OCI-LY7 (cell line): ENCODE results near the gene CLCF1. TPM values are rescaled to one million over a fixed set of nuclear protein-coding genes. Genes with fewer than 3 reads are reported as not detected.
A peak's percentile ranks its signal among the peaks of the same experiment; 100 is the strongest.

Source experiments
- Bru-seq: library from RNA; stranded (reverse); fragments of 400-500 nt; gene quantifications from one replicate; lab custom pipeline; 2021; lab: Mats Ljungman, UMichigan
- BruChase-seq, 2 experiments: library from RNA; stranded (reverse); fragments of 400-500 nt; gene quantifications; one replicate each; lab custom pipeline; 2021; lab: Mats Ljungman, UMichigan
- BruUV-seq: library from RNA; stranded (reverse); fragments of 400-500 nt; replicated peaks from 2 replicates; lab custom pipeline; 2021; lab: Mats Ljungman, UMichigan
- CTCF ChIA-PET: fragments of 300-600 bp; sonication (Branson Sonifier 250); formaldehyde crosslinking; loops from one replicate; lab custom pipeline; 2022; ENCODE audit warnings: antibody characterized with exemption; ENCODE audit not compliant: unreplicated experiment; lab: Charles Lee
- POLR2A ChIA-PET: fragments of 300-600 bp; sonication (Branson Sonifier 250); formaldehyde crosslinking; loops from one replicate; lab custom pipeline; 2022; ENCODE audit warnings: antibody characterized with exemption; lab: Charles Lee
- DNase-seq: peaks from one replicate; pipeline ENCODE4 v3.0.0-alpha.2; 2015; ENCODE audit warnings: low spot score
- H2AFZ ChIP-seq: fragments of 200-600 bp; sonication (generic), shearing (Covaris generic); 2 replicates; pipeline ENCODE4 v1.6.1; 2014; ENCODE audit warnings: mild to moderate bottlenecking, antibody characterized with exemption, low read length, moderate library complexity
- H3K27ac ChIP-seq: fragments of 200-600 bp; sonication (generic); 2 replicates; pipeline ENCODE4 v1.5.1; 2014; ENCODE audit warnings: mixed run types, low read depth, mild to moderate bottlenecking, moderate library complexity, low read length, inconsistent platforms; ENCODE audit not compliant: poor library complexity, severe bottlenecking
- H3K36me3 ChIP-seq: fragments of 200-600 bp; sonication (generic); 2 replicates; pipeline ENCODE4 v1.6.1; 2014; ENCODE audit warnings: mild to moderate bottlenecking, antibody characterized with exemption, low read length, moderate library complexity, mixed read lengths; ENCODE audit not compliant: insufficient read depth
- H3K4me1 ChIP-seq: fragments of 200-600 bp; sonication (generic); 2 replicates; pipeline ENCODE4 v1.5.1; 2014; ENCODE audit warnings: mild to moderate bottlenecking, low read length; ENCODE audit not compliant: insufficient read depth, poor library complexity, severe bottlenecking
- H3K4me2 ChIP-seq: fragments of 200-600 bp; sonication (generic); 2 replicates; pipeline ENCODE4 v1.6.1; 2014; ENCODE audit warnings: mild to moderate bottlenecking, low read length
- H3K4me3 ChIP-seq: fragments of 200-600 bp; sonication (generic); 2 replicates; pipeline ENCODE4 v1.5.1; 2014; ENCODE audit warnings: mild to moderate bottlenecking, low read depth, low read length; ENCODE audit not compliant: poor library complexity, severe bottlenecking
- H3K79me2 ChIP-seq: fragments of 200-600 bp; sonication (generic); 2 replicates; pipeline ENCODE4 v1.6.1; 2016; ENCODE audit warnings: low read depth, mild to moderate bottlenecking, low read length, moderate library complexity, mixed read lengths; ENCODE audit not compliant: insufficient read depth
- H3K9me2 ChIP-seq: fragments of 200-600 bp; sonication (generic); 2 replicates; pipeline ENCODE4 v1.6.1; 2016; ENCODE audit warnings: mild to moderate bottlenecking, low read length, mixed read lengths; ENCODE audit not compliant: insufficient read depth
- H3K9me3 ChIP-seq: fragments of 200-600 bp; sonication (generic); 2 replicates; pipeline ENCODE4 v1.6.1; 2014; ENCODE audit warnings: mild to moderate bottlenecking, mixed run types, low read length, mixed read lengths
- H4K20me1 ChIP-seq: fragments of 200-600 bp; sonication (generic); 2 replicates; pipeline ENCODE4 v1.6.1; 2014; ENCODE audit warnings: mild to moderate bottlenecking, antibody characterized with exemption, low read length, moderate library complexity, mixed read lengths; ENCODE audit not compliant: insufficient read depth
- CTCF ChIP-seq: fragments of 200-600 bp; sonication (generic); conservative IDR thresholded peaks from 2 replicates; pipeline ENCODE4 v1.5.1; 2014; ENCODE audit warnings: mild to moderate bottlenecking, antibody characterized with exemption, low read length, moderate library complexity, mixed read lengths
- EZH2phosphoT487 ChIP-seq: fragments of 200-600 bp; sonication (generic); IDR thresholded peaks from 2 replicates; pipeline ENCODE4 v1.6.1; 2018; ENCODE audit warnings: low read depth, borderline replicate concordance, mild to moderate bottlenecking, mixed run types, antibody characterized with exemption, low read length, moderate library complexity, mixed read lengths
- intact Hi-C: fragments of 100-400 bp; cut with micrococcal nuclease; formaldehyde crosslinking; loops from one replicate; pipeline ENCODE4 v1.10.0; 2022; ENCODE audit not compliant: unreplicated experiment
- long read RNA-seq: library from polyadenylated mRNA; stranded (forward); transcript quantifications from one replicate; pipeline ENCODE4 v2.0.0, GENCODE V29; 2022
- total RNA-seq, 2 experiments: library from RNA; depleted of rRNA in 1 of 2; stranded (reverse); fragments of >200 nt in 1 of 2; shearing (Covaris generic) in 1 of 2; gene quantifications; 2 replicates each; pipeline ENCODE4 v1.2.3, GENCODE V29; 2014 to 2022

Gene CLCF1
- total RNA-seq (2014; rRNA removed; shearing (Covaris generic)): 0.35 and 0.67 TPM in 2 replicates
- total RNA-seq (2022): 0.34 TPM in 1 of 2 replicates, not detected in the other
- percentile 18 among the genes with signal in this experiment for Bru-seq, nascent RNA
- BruChase-seq, experiment 1, labeled RNA remaining after a 6-hour chase: percentile 18 among the genes with signal in this experiment
- BruChase-seq, experiment 2, labeled RNA remaining after a 2-hour chase: percentile 31 among the genes with signal in this experiment
- long read RNA-seq: 0 reads

GRCh38 chr11:67372993-67373647 lies at the start of gene CLCF1:
CLCF1 (minus strand) TSS chr11:67373598; CDS start chr11:67373539, 59 bp downstream.
- BruUV-seq: no TSS peak
- H3K36me3 ChIP-seq: no peaks in the 10 kb centered on the region
- no peak within 1 kb of the TSS for H3K27ac ChIP-seq
- peaks cover 40% of the 10 kb centered on the region for H3K4me1 ChIP-seq
- peak; percentile 60 for DNase-seq
- peak within 1 kb of the TSS; percentile 67 for H3K4me3 ChIP-seq
- H3K4me2 ChIP-seq: peak within 1 kb of the TSS; percentile 82
- ChIA-PET CTCF (interaction anchor here (0.8 to 2.3 kb wide), 2 partner anchors 16 to 22 kb away, joined by 4 to 12 read pairs; no protein-coding TSS in a partner anchor), POLR2A (interaction anchor here (0.6 to 1.2 kb wide), 2 partner anchors 8 to 19 kb away, joined by 4 to 7 read pairs; no protein-coding TSS in a partner anchor)
- no peaks in the 10 kb centered on the region for H3K9me2 ChIP-seq
- H2AFZ ChIP-seq: peak within 1 kb of the TSS; percentile 79
- no peaks in the 10 kb centered on the region for H3K9me3 ChIP-seq
- intact Hi-C loops: no loop called here
- H3K79me2 ChIP-seq: no peaks in the 10 kb centered on the region
- H4K20me1 ChIP-seq: no peaks in the 10 kb centered on the region
- no peak for TF ChIP-seq CTCF
- no peak for TF ChIP-seq EZH2phosphoT487

GRCh38 chr11:67422891-67423290 lies 49.5 kb upstream of the CLCF1 start:
- Histone ChIP-seq H3K4me2 (no peak overlapping the region), H3K79me2 (no peaks in the 10 kb centered on the region), H3K9me3 (no peaks in the 10 kb centered on the region), H3K36me3 (no peaks in the 10 kb centered on the region), H2AFZ (no peak overlapping the region), H3K4me1 (peaks cover 39% of the 10 kb centered on the region), H3K9me2 (no peaks in the 10 kb centered on the region), H3K4me3 (no peak overlapping the region), H3K27ac (no peak overlapping the region), H4K20me1 (no peaks in the 10 kb centered on the region)
- no peak for TF ChIP-seq EZH2phosphoT487
- TF ChIP-seq CTCF: no peak
- DNase-seq: no peak
- BruUV-seq: no TSS peak
- ChIA-PET POLR2A (interaction anchor here (1.0 to 1.9 kb wide), 2 partner anchors 14 to 16 kb away, joined by 3 to 7 read pairs; partner anchors contain the start of gene PTPRCAP), CTCF (no interaction called here)
- intact Hi-C loops: loop anchor here (5.0 kb wide), 1 partner anchor 84 kb away; the partner anchor contains the start of genes CDK2AP2 and PITPNM1
